Kidney (tissue), 14 donors: ENCODE measurements around the gene SULT2B1. TPM values are rescaled to one million over a fixed set of nuclear protein-coding genes. Genes with fewer than 3 reads are reported as not detected.
A peak's percentile ranks its signal among the peaks of the same experiment; 100 is the strongest.

ENCODE experiments used
- DNase-seq, 5 donors: peaks; one replicate each; pipeline ENCODE4 v3.0.0-alpha.2; 2013 to 2020
- FAIRE-seq: peaks from 2 replicates; lab custom pipeline; 2012; peaks lifted over from hg19 to GRCh38; lab: Jason Lieb, UNC
- H3K27ac ChIP-seq, 2 donors: one replicate each; pipeline ENCODE4 v1.7.0; 2013; ENCODE audit warnings: low read depth in 2 of 2, low read length in 2 of 2, inconsistent platforms in 1 of 2
- H3K27me3 ChIP-seq: one replicate; pipeline ENCODE4 v1.7.1; 2013; ENCODE audit warnings: low read length, inconsistent platforms; ENCODE audit not compliant: control insufficient read depth, insufficient read depth
- H3K36me3 ChIP-seq, 3 donors: one replicate each; pipeline versions ENCODE4 v1.7.0 to v1.7.1; 2013; ENCODE audit warnings: low read length in 3 of 3, control low read depth in 1 of 3, inconsistent platforms in 1 of 3; ENCODE audit not compliant: insufficient read depth in 3 of 3, control insufficient read depth in 2 of 3
- H3K4me1 ChIP-seq, 3 donors: one replicate each; pipeline versions ENCODE4 v1.7.0 to v1.7.1; 2013; ENCODE audit warnings: low read length in 3 of 3, inconsistent platforms in 1 of 3, low read depth in 1 of 3; ENCODE audit not compliant: control insufficient read depth in 2 of 3, insufficient read depth in 2 of 3
- H3K4me3 ChIP-seq, 3 donors: one replicate each; pipeline versions ENCODE4 v1.7.0 to v1.8.1; 2013; ENCODE audit warnings: low read length in 3 of 3, control low read depth in 1 of 3, inconsistent platforms in 1 of 3
- H3K9ac ChIP-seq, 3 donors: one replicate each; pipeline versions ENCODE4 v1.7.0 to v1.7.1; 2013; ENCODE audit warnings: low read length in 3 of 3, control low read depth in 1 of 3, inconsistent platforms in 1 of 3
- H3K9me3 ChIP-seq, 3 donors: one replicate each; pipeline versions ENCODE4 v1.7.0 to v1.7.1; 2013; ENCODE audit warnings: low read length in 3 of 3, control low read depth in 1 of 3, inconsistent platforms in 1 of 3; ENCODE audit not compliant: control insufficient read depth in 2 of 3, insufficient read depth in 1 of 3
- CTCF ChIP-seq: IDR thresholded peaks from 3 replicates; pipeline ENCODE4 v1.5.1; 2012; ENCODE audit warnings: mild to moderate bottlenecking, moderate library complexity, borderline replicate concordance; ENCODE audit not compliant: insufficient read depth; ENCODE audit errors: extremely low read depth
- intact Hi-C: fragments of 100-400 bp; cut with DNase I; formaldehyde crosslinking; loops from one replicate; pipeline ENCODE4 v1.11.1; 2022
- polyA plus RNA-seq: library from polyadenylated mRNA; stranded (reverse); fragments of 350-450 nt; fragmentation: Illumina TruSeq; extraction: RNeasy Lipid Tissue Mini Kit (QIAGEN cat#74804); gene quantifications from one replicate; pipeline ENCODE4 v1.2.3, GENCODE V29; 2014; ENCODE audit warnings: low read depth, low replicate concordance; ENCODE audit not compliant: insufficient read depth
- total RNA-seq: library from RNA; stranded (reverse); fragmentation: NEBNext Ultra II Directional; extraction: Animal tissue kit (Norgen Biotek cat#: 25700); gene quantifications from one replicate; pipeline ENCODE4 v1.2.1, GENCODE V29; 2021
- donor health status: control.
- donor health status: control.
- donor health status: control.
- donor health status: control.
- donor health status: control.
- donor health status: DM: yes; HTN: yes; CAD: no.
- donor health status: Normal renal cell carcinoma (clear cell type).

SULT2B1 gene
- total and polyA plus RNA-seq, 2 donors from 2014 or later, result 2.3 TPM

- FAIRE-seq, result no peak
Measured at GRCh38 chr19:48510421-48511268, 41.3 kb upstream of the SULT2B1 start.

GRCh38 chr19:48511321-48511731, 40.6 kb upstream of the SULT2B1 start:
- Histone ChIP-seq H3K9me3 (peaks cover 0 to 3% (median 0%) of the 10 kb centered on the region in 3 donors), H3K27ac (no peak overlapping the region), H3K36me3 (no peaks in the 10 kb centered on the region), H3K4me3 (no peak overlapping the region), H3K27me3 (peaks cover 13% of the 10 kb centered on the region), H3K9ac (no peak overlapping the region), H3K4me1 (peaks cover 0 to 7% (median 2%) of the 10 kb centered on the region in 3 donors)
- TF ChIP-seq CTCF, result no peak
- intact Hi-C loops, result no loop called here
- DNase-seq, result peak in 1 of 5 donors; percentile 76
- no peak for FAIRE-seq

More at GRCh38 chr19:48510421-48511268, 41.3 kb upstream of the SULT2B1 start:
- Histone ChIP-seq H3K9ac (no peak overlapping the region), H3K36me3 (no peaks in the 10 kb centered on the region), H3K27ac (no peak overlapping the region), H3K27me3 (peaks cover 13% of the 10 kb centered on the region), H3K4me3 (peak overlapping the region in 1 of 3 donors; percentile 48), H3K4me1 (peaks cover 0 to 7% (median 2%) of the 10 kb centered on the region in 3 donors), H3K9me3 (peaks cover 0 to 3% (median 0%) of the 10 kb centered on the region in 3 donors)
- peak; percentile 61 to 89 (median 77) for DNase-seq
- TF ChIP-seq CTCF, result no peak
- intact Hi-C loops, result no loop called here

- Histone ChIP-seq H3K4me1 (peaks cover 0 to 7% (median 2%) of the 10 kb centered on the region in 3 donors), H3K9ac (no peak within 1 kb of the TSS), H3K4me3 (peak within 1 kb of the TSS in 2 of 3 donors; percentile 28 to 48), H3K27ac (no peak within 1 kb of the TSS), H3K9me3 (peaks cover 0 to 3% (median 0%) of the 10 kb centered on the region in 3 donors), H3K36me3 (no peaks in the 10 kb centered on the region), H3K27me3 (peaks cover 13% of the 10 kb centered on the region)
- no peak for TF ChIP-seq CTCF
- intact Hi-C loops, result no loop called here
- DNase-seq (peak in 3 of 5 donors; percentile 49 to 85 (median 82)), FAIRE-seq (no peak)
Measured at GRCh38 chr19:48511800-48512503, 40.0 kb upstream of the SULT2B1 start, which contains the start of gene LMTK3. Gene LMTK3 (minus strand): TSS chr19:48511835. CDS start chr19:48511576, 259 bp downstream.
